NCI-H146 treated with DMSO at 0.1 percent for 48 hours (cell line): ENCODE results near the gene DHCR7.

Source experiments
- DNase-seq: peaks from one replicate; lab custom pipeline; 2025; ENCODE audit not compliant: unreplicated experiment; lab: John Stamatoyannopoulos, UW

The DHCR7 gene

DNA sequence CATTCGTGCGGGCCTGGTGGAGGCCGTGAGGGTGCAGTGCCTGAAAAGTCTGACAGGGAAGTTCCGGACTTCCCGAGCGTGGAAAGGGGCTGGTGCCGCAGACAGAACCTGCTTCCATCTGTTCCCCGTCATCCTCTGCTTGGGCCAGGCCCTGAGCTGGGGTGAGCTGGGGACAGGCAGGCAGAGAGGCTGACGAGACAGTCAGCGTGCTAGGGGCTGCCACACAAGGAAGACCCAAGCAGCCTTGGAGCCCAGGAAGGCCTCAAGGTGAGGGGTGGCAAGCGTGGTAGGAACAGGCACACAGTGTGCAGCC, 30.3 kb upstream of the DHCR7 start:
- DNase-seq: no peak

DNA sequence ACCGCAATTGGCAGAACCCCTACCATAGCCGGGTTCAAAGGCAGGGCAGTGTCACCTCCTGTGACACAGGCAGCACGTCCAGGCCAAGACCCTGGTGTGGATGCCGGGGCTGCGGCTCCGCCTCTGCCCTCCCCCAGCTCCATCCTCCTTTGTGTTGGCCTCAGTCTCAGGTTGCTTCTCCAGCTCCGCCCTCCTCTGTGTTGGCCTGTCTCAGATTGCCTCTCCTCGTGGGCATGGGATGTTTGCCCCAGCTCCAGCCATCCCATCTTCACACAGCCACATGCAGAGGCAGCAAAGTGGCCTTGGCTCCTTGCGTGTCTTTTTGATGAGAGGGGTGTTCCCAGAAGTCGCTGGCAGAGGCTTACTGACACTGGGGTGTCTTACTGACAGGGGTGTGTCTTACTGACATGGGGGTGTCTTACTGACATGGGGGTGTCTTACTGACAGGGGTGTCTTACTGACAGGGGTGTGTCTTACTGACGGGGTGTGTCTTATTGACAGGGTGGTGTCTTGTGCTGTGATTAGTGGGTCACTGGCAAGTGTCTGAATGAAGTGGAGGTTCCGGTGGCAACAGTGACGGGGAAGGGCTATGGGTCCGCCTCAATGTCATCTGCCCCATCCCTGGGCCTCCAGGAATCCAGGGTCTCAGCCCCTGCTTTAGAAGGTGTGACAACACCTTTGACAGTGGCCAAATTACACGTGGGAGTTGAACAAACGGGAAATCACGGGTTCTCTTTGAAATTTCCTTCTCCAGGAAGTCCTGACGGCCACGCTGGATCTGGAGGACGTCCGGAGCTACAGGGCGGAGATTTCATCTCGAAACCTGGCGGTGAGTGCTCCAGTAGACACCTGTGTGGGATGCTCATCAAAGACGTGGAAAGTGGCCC, 29.7 kb upstream of the DHCR7 start:
- no peak for DNase-seq

GRCh38 chr11:71476926-71477640, 28.9 kb upstream of the DHCR7 start:
- no peak for DNase-seq

DNA sequence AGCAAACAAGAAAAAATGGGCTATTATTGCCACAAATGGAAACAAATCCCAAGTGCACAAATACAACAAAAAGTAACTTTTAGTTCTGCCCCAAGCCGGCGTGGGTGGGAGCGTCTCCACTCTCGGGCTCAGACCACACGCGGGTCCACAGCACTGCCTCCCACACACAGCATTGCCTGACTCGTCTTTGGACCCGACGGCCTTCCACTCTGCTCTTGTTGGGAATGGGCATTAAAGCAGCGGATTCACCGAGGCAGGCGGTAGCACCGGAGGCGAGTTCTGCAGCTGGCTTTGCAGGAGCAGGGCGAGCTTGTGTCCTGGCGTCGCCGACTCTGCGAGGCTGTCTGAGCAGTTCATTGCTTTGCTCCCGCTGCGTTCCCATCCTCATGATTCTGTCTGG, 27.8 kb upstream of the DHCR7 start:
- DNase-seq: no peak

- no peak for DNase-seq
These were observed 26.7 kb upstream of the DHCR7 start for GRCh38 chr11:71474771-71475483.

- no peak for DNase-seq
These were observed 26.1 kb upstream of the DHCR7 start for GRCh38 chr11:71474141-71474770.

DNA sequence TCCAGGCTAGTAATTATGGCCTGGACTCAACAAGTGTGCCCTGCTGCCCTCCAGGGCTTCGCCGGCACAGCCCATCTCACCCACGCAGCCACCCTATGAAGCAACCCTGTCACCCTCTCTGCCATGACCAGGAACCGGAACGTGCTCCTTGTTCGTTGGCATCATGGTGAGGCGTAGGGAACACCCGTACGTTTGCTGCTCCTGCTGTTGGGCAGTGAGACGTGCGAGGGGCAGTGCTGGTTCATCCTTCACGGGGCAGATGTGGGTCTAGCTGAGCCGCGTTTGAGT, 25.5 kb upstream of the DHCR7 start:
- DNase-seq: no peak

- DNase-seq: no peak
These were observed 25.0 kb upstream of the DHCR7 start for GRCh38 chr11:71472941-71473792.

GRCh38 chr11:71472357-71472885, 24.2 kb upstream of the DHCR7 start:
- no peak for DNase-seq

DNA sequence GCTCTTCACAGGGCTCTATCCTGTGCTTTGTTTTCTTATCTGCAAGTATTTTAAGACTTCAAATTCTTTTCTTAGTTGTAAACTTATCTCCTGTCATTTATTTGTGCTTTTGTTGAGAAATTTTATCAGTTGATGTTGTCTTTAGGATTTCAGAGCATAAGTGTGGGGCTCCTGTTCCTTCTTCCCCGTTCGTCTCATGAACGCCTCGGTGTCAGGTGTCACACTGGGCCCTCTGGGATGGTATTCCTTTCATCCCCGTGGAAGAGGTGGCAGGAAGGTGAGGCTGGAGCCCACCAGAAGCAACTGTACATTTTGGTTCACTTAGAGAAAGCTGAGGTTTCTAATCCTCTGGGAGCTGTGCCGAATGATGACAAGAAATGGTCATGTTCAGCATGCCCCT, 22.8 kb upstream of the DHCR7 start:
- DNase-seq: no peak

- no peak for DNase-seq
These were observed 19.0 kb upstream of the DHCR7 start for GRCh38 chr11:71467164-71467563.

- DNase-seq: no peak
These were observed 18.2 kb upstream of the DHCR7 start for GRCh38 chr11:71466358-71466757.

GRCh38 chr11:71465054-71465453, 16.9 kb upstream of the DHCR7 start:
- no peak for DNase-seq

DNA sequence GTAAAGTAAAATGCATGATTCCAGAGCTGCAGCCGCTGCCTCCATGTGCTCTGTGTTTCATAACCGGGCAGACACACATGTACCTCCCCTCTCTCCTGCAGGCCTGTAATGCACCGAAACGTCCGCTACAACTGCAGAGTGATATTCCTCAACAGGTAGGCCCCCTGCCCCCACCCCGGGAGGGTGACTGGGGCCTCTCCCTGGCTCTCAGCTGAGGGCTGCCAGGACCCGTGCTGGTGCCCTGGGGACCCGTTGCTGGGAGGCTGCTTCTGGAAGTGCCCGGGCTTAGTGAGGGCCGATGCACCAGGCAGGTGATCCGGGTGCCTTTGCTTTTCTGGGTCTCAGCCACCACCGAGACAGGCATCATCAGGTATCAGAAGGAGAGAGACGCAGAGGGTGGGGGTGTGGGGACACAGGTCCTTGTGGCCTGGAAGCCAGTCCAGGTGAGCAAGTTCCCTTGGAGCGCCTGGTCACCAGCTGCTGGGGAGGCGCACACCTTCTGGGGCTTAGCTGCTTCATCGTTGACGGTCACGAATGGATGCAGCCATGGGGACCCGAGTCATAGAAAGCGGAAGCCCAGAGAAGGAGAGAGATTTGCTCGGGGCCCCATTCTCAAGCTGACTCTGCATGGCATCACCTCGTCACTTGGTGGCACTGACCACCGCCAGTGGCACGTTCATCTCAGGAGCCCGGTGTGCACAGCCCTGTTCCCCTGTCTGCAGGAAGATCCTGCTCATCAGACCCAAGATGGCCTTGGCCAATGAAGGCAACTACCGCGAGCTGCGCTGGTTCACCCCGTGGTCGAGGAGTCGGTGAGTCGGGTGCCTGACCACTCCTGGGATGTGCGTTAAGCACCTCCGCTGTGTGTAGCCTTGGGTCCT, 15.4 kb upstream of the DHCR7 start:
- DNase-seq: no peak

- no peak for DNase-seq
These were observed 14.5 kb upstream of the DHCR7 start for GRCh38 chr11:71462726-71463125.

DNA sequence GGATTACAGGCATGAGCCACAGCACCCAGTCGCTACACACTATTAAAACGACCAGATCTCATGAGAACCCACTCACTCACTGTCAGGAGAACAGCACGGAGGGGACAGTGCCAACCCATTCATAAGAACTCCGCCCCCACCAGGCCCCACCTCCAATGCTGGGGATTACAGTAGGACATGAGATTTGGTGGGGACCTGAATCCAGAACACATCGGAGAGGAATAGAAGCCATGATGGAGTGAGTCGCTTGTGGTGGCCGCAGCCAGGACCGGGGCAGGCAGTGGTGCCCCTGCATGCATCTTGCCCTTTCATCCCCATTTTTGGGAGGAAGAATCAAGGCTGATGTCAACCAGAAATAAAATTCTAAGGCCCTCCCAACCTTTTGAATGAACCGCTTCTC, 13.5 kb upstream of the DHCR7 start:
- no peak for DNase-seq

DNA sequence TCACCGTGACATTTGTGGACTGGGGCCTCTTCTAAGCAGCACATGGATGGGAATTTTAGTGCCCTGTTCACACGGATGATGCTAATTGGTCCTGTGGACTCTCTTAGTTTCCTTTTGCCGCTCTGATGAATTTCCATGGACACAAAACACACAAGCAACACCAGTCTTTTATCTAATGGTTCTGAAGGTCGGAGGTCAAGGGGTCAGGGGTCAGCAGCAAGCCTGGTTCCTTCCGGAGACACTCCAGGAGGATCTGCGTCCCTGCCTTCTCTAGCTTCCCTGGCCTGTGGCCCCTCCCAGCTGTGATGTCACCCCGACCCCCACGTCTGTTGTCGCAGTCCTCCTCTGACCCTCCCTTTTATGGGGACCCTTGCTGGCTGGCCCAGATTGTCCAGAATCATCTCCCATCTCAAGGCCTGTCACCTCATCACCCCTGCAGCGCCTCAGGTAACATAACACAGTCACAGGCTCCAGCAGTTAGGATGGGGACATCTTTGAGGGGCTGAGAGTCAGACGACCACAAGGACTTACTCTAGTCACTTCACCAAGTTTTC, 11.7 kb upstream of the DHCR7 start:
- no peak for DNase-seq

- no peak for DNase-seq
These were observed 11.0 kb upstream of the DHCR7 start for GRCh38 chr11:71459076-71459766.
